Endometrial microvascular endothelial cells (primary cell): ENCODE results near the gene CPED1. TPM values are rescaled to one million over a fixed set of nuclear protein-coding genes. Genes with fewer than 3 reads are reported as not detected.
"Not testable (repeated sequence)": the region's sequence is repeated elsewhere in the genome, so short reads cannot be mapped to it uniquely, and the experiment has no call there.

Source experiments
- in situ Hi-C: cut with HindIII; loops from 2 replicates; pipeline ENCODE4 v1.10.0; 2017; ENCODE audit warnings: low sequenced_read_pairs, low pct_unique_long_range_greater_than_20kb; ENCODE audit errors: inconsistent ontology term
- total RNA-seq: library from RNA; depleted of rRNA; stranded (reverse); fragments of >200 nt; gene quantifications from one replicate; pipeline ENCODE4 v1.2.3, GENCODE V29; 2015; ENCODE audit errors: inconsistent ontology term

The CPED1 gene
- total RNA-seq, 1 donor from 2014 or later, result 4.9 TPM

- in situ Hi-C loops, result no loop called here
Observed at GRCh38 chr7:121102619-121103018, 114.1 kb downstream of the CPED1 start.

- in situ Hi-C loops, result no loop called here
Observed at GRCh38 chr7:121103086-121103485, 114.6 kb downstream of the CPED1 start.

GRCh38 chr7:121103579-121103978, 115.1 kb downstream of the CPED1 start:
- in situ Hi-C loops, result no loop called here

- in situ Hi-C loops, result no loop called here
Observed at GRCh38 chr7:121105262-121105661, 116.8 kb downstream of the CPED1 start.

GRCh38 chr7:121107923-121108498, 119.5 kb downstream of the CPED1 start:
- in situ Hi-C loops, result no loop called here

GRCh38 chr7:121109145-121109544, 120.6 kb downstream of the CPED1 start:
- in situ Hi-C loops, result no loop called here

GRCh38 chr7:121113288-121113687, 124.8 kb downstream of the CPED1 start:
- in situ Hi-C loops, result no loop called here

- in situ Hi-C loops, result no loop called here
Observed at GRCh38 chr7:121116396-121116795, 127.9 kb downstream of the CPED1 start.

GRCh38 chr7:121119047-121119446, 130.5 kb downstream of the CPED1 start:
- in situ Hi-C loops, result no loop called here

GRCh38 chr7:121123032-121123431, 134.5 kb downstream of the CPED1 start:
- in situ Hi-C loops, result no loop called here

GRCh38 chr7:121125454-121125853, 136.9 kb downstream of the CPED1 start:
- in situ Hi-C loops, result not testable (repeated sequence)

- in situ Hi-C loops, result no loop called here
Observed at GRCh38 chr7:121126201-121126600, 137.7 kb downstream of the CPED1 start.

- in situ Hi-C loops, result no loop called here
Observed at GRCh38 chr7:121126801-121127534, 138.5 kb downstream of the CPED1 start.

GRCh38 chr7:121132940-121133339, 144.4 kb downstream of the CPED1 start:
- in situ Hi-C loops, result no loop called here

GRCh38 chr7:121133444-121133843, 144.9 kb downstream of the CPED1 start:
- in situ Hi-C loops, result no loop called here

- in situ Hi-C loops, result no loop called here
Observed at GRCh38 chr7:121137580-121137979, 149.1 kb downstream of the CPED1 start.

- in situ Hi-C loops, result no loop called here
Observed at GRCh38 chr7:121138262-121138933, 149.9 kb downstream of the CPED1 start.

GRCh38 chr7:121139427-121139826, 150.9 kb downstream of the CPED1 start:
- in situ Hi-C loops, result no loop called here

GRCh38 chr7:121140790-121141189, 152.3 kb downstream of the CPED1 start:
- in situ Hi-C loops, result no loop called here

- in situ Hi-C loops, result no loop called here
Observed at GRCh38 chr7:121151774-121152221, 163.3 kb downstream of the CPED1 start.
